Daoy (cell line): ENCODE results near the gene ST3GAL5. TPM values are rescaled to one million over a fixed set of nuclear protein-coding genes. Genes with fewer than 3 reads are reported as not detected.
"Not testable (repeated sequence)": the region's sequence is repeated elsewhere in the genome, so short reads cannot be mapped to it uniquely, and the experiment has no call there.

Source experiments
- DNase-seq: peaks from one replicate; pipeline ENCODE4 v3.0.0-alpha.2; 2015; ENCODE audit warnings: low read depth
- total RNA-seq: library from RNA; depleted of rRNA; stranded (reverse); fragments of >200 nt; shearing (Covaris generic); gene quantifications from 2 replicates; pipeline ENCODE4 v1.2.3, GENCODE V29; 2014

ST3GAL5 gene
- total RNA-seq, 1 experiment from 2014 or later, result 31.9 TPM

DNA sequence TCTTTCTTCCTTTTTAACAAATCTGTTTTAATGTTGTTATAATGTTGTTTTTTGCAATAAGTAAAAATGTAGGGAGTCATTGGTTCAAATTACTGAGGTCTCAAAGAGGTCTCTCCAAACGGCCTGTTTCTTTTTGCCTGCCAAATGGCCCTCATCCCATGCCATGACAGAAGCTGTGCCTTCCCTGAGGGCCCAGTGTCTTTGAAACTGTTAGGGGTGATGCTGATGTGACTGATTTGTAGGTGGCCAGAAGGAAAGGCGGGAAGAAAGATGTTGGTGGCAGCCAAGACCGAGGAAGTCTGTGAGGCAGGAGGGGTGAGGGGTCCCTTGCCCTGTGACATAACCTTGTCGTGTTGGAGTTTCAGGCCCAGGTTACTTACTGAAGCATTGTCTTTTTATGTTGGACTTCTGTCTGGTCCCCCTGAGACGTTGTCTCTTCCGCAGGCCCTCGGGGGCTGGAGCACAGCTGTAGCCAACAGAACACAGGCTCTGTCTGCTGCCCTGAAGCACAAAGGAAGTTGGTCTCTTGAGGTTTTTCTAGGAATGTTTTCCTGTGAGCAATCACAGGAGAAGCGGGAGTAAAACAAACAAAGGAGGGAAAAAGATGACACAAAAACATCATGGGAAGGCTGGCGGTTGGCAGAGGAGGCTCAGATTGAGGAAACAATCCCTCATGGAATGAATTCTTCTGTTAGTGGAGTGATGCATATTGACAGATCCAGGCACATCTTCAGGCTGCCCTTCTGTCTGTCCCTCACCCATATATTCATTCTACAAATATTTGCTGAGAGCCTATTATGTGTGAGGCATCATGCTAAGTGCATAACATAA lies 4.9 kb upstream of the ST3GAL5 start:
- peak; percentile 85 for DNase-seq

- DNase-seq, result no peak
Measured at GRCh38 chr2:85892216-85892944, 3.6 kb upstream of the ST3GAL5 start.

GRCh38 chr2:85890522-85891176 lies 1.9 kb upstream of the ST3GAL5 start:
- DNase-seq, result no peak

DNA sequence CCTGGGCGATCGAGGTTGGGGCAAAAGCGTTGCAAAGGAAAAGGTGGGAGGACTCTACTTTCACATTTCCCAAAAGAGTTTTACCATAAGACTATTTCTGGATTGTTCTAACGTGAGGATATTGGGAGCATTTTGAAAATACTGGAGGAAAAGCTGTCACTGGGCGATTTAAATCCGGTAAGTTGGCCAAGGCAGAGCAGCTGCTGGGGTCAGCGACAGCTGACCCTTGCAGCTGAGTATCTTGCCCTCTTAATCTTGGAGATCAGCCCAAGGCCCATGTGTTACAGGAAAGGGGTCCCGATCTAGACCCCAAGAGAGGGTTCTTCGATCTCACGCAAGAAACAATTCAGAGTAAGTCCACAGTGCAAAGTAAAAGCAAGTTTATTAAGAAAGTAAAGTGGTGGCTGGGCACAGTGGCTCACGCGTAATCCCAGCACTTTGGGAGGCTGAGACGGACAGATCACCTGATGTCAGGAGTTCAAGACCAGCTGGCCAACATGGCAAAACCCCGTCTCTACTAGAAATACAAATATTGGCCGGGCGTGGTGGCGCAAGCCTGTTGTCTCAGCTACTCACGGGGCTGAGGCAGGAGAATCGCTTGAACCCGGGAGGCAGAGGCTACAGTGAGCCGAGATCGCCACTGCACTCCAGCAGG lies 964 bp upstream of the ST3GAL5 start:
- no peak for DNase-seq

- peak; percentile 27 for DNase-seq
Measured at GRCh38 chr2:85888020-85888683, 638 bp downstream of the ST3GAL5 start.

GRCh38 chr2:85887566-85888019 lies 1.2 kb downstream of the ST3GAL5 start:
- DNase-seq, result peak; percentile 50

DNA sequence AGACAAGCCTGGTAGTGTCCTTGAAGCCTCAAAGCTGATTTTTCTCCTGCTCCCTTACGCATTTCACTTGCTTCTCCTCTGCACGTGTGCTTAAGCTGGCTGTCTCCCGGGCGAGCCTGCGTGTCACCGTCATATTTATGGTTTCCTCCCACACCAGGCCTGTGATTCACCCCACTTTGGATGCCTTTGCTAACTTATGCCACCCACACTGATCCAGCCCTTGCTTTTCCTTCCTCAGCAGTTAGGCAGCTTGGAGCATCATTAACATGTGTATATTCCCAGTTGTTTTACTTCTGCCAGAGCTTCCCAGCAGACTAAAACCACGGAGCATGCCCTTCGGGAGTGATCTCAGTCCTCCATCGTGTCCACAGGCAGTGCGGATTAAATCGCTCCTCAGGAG lies 2.2 kb downstream of the ST3GAL5 start:
- peak; percentile 96 for DNase-seq

GRCh38 chr2:85886141-85886540 lies 2.6 kb downstream of the ST3GAL5 start:
- DNase-seq, result no peak

DNA sequence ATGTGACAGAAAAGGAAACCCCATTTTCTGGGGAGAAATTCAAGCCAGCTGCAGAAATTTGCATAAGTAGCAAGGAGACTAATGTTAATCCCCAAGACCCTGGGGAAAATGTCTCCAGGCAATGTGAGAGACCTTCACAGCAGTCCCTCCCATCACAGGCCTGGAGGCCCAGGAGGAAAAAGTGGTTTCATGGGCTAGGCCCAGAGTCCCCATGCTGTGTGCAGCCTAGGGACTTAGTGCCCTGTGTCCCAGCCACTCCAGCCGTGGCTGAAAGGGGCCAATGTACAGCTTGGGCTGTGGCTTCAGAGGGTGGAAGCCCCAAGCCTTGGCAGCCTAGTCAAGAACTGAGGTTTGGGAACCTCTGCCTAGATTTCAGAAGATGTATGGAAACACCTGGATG lies 7.0 kb downstream of the ST3GAL5 start:
- DNase-seq, result not testable (repeated sequence)

GRCh38 chr2:85880716-85881328 lies 8.0 kb downstream of the ST3GAL5 start:
- DNase-seq, result not testable (repeated sequence)

DNA sequence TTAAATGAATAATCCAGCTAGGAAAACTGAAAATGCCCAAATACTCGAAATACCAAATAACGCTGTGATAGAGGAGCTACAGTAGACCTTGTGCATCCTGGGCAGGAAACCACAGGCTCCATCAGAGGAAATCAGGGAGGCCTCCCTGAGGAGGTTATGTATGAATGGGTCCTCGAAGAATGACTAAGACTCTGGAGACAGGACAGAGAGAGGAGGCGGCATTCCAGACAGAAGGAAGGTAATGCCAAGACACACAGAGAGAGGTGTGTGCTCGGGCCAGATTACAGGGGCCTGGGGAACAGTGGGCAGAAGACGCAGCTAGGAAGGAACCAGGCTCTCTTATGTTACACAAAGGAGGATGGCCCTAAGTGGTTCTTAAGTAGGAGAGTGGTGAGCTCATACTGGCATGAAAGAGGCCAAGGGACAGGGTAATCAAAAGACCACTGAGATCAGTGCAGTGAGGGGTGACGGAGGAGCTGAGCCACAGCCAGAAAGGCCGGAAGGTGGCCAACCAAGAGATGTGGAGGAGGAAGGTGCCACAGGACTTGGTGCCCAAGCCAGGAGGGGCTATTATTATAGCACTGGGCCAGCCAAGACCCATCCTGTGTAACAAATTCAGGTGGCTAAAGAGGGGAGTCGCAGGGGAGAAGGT lies 9.9 kb downstream of the ST3GAL5 start:
- peak; percentile 76 for DNase-seq

- DNase-seq, result no peak
Measured at GRCh38 chr2:85875350-85876050, 13.3 kb downstream of the ST3GAL5 start.

DNA sequence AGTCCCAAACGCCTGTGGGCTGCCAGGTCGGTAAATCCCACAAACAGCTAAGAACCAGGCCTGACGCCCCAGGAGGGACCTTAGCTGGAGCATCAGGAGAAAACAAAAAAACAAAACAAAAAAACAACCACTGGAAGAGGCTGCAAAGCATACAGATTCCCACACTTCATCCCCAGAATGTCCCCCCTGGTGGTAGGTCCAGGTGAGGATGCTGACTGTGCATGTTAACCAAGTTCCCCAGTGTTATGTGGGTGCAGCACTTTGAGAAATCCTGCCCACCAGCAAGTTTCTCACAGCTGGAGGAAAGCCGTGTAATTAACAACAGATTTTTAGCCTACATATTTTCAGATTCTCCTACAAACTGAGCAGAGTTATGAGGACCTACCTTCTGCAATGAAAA lies 15.1 kb downstream of the ST3GAL5 start:
- no peak for DNase-seq

DNA sequence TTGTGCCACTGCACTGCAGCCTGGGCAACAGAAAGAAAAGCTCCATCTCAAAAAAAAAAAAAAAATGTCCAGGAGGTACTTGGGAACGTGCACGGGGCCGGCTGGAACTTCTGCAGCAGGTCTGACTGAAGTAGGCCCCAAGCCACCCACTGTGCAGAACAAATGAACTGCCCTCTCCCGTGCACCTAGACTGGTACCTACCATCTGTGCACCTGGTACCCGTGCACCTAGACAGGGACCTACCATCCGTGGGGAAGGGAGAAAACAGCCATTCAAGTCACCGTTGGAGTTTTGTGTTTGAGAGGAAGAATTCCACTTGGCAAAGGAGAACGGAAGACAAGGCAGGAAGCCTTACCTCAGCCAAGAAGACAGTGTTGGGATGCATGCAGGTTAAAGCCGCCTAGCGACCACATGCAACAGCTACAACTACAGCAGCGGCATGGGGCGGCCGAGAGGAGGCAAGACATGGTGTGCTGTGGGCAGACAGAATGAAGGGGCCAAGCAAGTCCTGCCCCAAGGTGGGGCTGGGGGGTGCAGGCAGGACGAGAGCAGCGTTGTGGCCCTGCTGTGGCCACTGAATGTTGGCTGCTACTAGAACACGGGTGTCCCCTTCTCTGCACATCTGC lies 16.1 kb downstream of the ST3GAL5 start:
- DNase-seq, result no peak

DNA sequence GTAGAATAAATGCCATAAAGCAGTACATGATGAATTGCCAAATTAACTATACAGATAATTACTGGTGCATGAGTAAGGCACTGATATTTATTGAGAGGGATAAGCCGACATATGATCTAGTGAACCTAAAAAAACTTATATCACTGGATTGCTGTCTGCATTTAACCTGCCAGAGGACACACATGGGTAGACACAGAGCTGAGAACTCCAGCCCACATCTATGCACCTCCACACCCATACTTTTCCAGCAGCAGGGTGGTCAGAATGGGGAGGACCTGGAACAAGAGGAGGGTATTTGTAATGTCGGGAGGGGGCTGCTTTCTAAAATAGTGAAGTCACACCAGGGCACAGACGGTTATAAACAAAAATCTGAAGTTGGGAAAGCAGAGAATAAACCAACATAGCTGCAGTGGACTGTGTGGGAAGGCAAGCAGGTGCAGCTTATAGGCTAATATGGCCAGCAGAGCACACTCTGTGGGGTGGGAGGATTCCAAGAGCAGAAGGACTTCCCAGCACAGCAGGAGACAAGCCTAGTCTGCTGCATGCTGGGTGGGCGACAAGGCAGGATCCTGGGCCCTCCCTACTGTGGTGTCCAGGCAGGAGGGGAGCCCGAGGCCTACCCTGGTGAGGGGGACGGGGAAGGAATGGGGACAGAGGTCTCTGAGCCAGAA lies 17.2 kb downstream of the ST3GAL5 start:
- no peak for DNase-seq

- DNase-seq, result no peak
Measured at GRCh38 chr2:85868822-85869221, 20.0 kb downstream of the ST3GAL5 start.

DNA sequence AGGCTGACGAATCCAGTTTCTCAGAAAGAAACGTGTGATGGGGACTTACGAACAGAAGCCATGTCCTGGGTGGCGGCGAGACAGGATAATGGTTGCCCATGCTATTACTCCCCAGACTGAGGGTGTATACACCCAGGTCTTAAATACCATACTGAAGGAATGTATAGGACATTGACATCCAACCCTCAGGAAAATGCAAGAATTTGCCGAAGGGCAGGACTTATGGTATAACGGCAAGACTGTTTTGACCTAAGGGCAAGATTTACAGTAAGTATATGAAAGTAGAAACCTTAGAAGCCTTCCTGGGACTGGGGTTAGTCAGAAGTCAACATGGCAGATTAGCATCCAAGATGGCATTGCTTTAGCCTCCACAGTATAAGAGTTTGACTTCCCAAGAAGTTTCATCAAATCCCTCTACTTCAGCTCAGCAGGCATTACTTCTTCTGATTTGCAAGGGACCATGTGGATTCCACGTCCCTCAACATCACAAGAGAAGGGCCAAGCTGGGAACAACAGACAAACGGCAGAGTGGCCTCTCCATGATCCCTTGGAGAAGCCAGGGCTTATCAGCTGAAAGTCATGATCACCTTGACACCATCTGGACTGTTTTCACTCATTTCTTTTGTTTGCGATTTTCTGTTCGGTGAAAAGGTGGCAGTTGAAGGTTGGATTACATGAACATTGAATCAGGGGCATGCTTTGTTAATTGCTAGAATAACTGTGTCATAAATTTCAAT lies 21.1 kb downstream of the ST3GAL5 start:
- no peak for DNase-seq

GRCh38 chr2:85867121-85867520 lies 21.7 kb downstream of the ST3GAL5 start:
- no peak for DNase-seq
